K562 (cell line): ENCODE measurements around the gene TAF8. TPM values are rescaled to one million over a fixed set of nuclear protein-coding genes. Genes with fewer than 3 reads are reported as not detected.

Source experiments
- CBX1 ChIP-seq: sonication (generic); IDR thresholded peaks from 2 replicates; pipeline ENCODE4 v1.6.1; 2016; ENCODE audit warnings: antibody characterized with exemption, low read depth, mild to moderate bottlenecking
- CEBPZ ChIP-seq: fragments of 150-350 bp; IDR thresholded peaks from 2 replicates; pipeline ENCODE4 v1.6.1; 2014; ENCODE audit warnings: low read depth, mild to moderate bottlenecking, low read length, borderline replicate concordance
- GTF2B ChIP-seq: IDR thresholded peaks from 2 replicates; pipeline ENCODE4 v1.6.1; 2011; ENCODE audit not compliant: insufficient read length; ENCODE audit errors: extremely low read depth
- ID3 ChIP-seq, 2 experiments: fragments of 250-450 bp in 1 of 2; fragments of 450-650 bp in 1 of 2; sonication (Bioruptor Pico) in 1 of 2; IDR thresholded peaks; 2 replicates each; pipeline versions ENCODE4 v1.6.1 to v1.8.0; 2016 to 2021; ENCODE audit warnings: mild to moderate bottlenecking in 2 of 2, moderate library complexity in 2 of 2, missing compliant biosample characterization in 1 of 2, missing genetic modification characterization in 1 of 2
- MAZ ChIP-seq, 2 experiments: fragments of 450-650 bp in 1 of 2; sonication (generic) in 1 of 2; formaldehyde crosslinking; IDR thresholded peaks in 1 of 2; conservative IDR thresholded peaks in 1 of 2; 2 replicates each; pipeline versions ENCODE4 v1.4.0 to v1.5.0; 2020; ENCODE audit warnings: mild to moderate bottlenecking in 1 of 2, missing genetic modification reagents in 1 of 2
- MYC ChIP-seq, 2 experiments: fragments of 250-450 bp in 1 of 2; sonication (Bioruptor Pico) in 1 of 2; IDR thresholded peaks; 2 replicates each; pipeline versions ENCODE4 v1.5.1 to v1.6.1; 2012 to 2021; ENCODE audit warnings: low read depth in 2 of 2, borderline replicate concordance in 1 of 2, improper control_type of control experiment in 1 of 2, low read length in 1 of 2, mild to moderate bottlenecking in 1 of 2, moderate library complexity in 1 of 2
- NFYB ChIP-seq: IDR thresholded peaks from 2 replicates; pipeline ENCODE4 v1.6.1; 2011; ENCODE audit warnings: mild to moderate bottlenecking, moderate library complexity; ENCODE audit not compliant: insufficient read length; ENCODE audit errors: extremely low read depth
- PHF20 ChIP-seq: fragments of 450-650 bp; IDR thresholded peaks from 2 replicates; pipeline ENCODE4 v1.6.1; 2018; ENCODE audit not compliant: partially characterized antibody
- RBBP5 ChIP-seq: fragments of 200-600 bp; sonication (generic); IDR thresholded peaks from 2 replicates; pipeline ENCODE4 v1.6.1; 2012; ENCODE audit warnings: borderline replicate concordance, mild to moderate bottlenecking, low read length, control low read depth, inconsistent platforms; ENCODE audit not compliant: insufficient read depth, poor library complexity, severe bottlenecking
- TSC22D4 ChIP-seq: fragments of 450-650 bp; IDR thresholded peaks from 2 replicates; pipeline ENCODE4 v1.6.1; 2016; ENCODE audit warnings: missing genetic modification characterization, missing biosample characterization, control low read depth
- XRCC5 ChIP-seq: fragments of 200-400 bp; formaldehyde crosslinking; IDR thresholded peaks from 2 replicates; pipeline ENCODE4 v1.6.1; 2017; ENCODE audit warnings: low read depth, mild to moderate bottlenecking, low read length
- ZBTB11 ChIP-seq, 3 experiments: fragments of 200-800 bp in 1 of 3; fragments of 250-450 bp in 1 of 3; fragments of 450-650 bp in 1 of 3; sonication (Bioruptor Pico) in 1 of 3; sonication (Bioruptor generic) in 1 of 3; formaldehyde crosslinking in 1 of 3; IDR thresholded peaks; 2 replicates each; pipeline versions ENCODE4 v1.6.1 to v1.8.0; 2016 to 2022; ENCODE audit warnings: mild to moderate bottlenecking in 2 of 3, missing genetic modification characterization in 2 of 3, missing compliant biosample characterization in 1 of 3, moderate library complexity in 1 of 3
- ZC3H11A ChIP-seq: IDR thresholded peaks from 2 replicates; pipeline ENCODE4 v1.6.1; 2012; ENCODE audit warnings: low read depth, low read length, improper control_type of control experiment
- ZEB2 ChIP-seq: fragments of 450-650 bp; IDR thresholded peaks from 2 replicates; pipeline ENCODE4 v1.6.1; 2016
- ZNF311 ChIP-seq: fragments of 250-450 bp; sonication (Bioruptor Pico); IDR thresholded peaks from 2 replicates; pipeline ENCODE4 v1.4.0; 2020; ENCODE audit warnings: mild to moderate bottlenecking, moderate library complexity
- ZNF354B ChIP-seq: fragments of 250-450 bp; sonication (Bioruptor Pico); IDR thresholded peaks from 2 replicates; pipeline ENCODE4 v1.4.0; 2020
- polyA plus RNA-seq, 8 experiments: library from polyadenylated mRNA; depleted of rRNA in 4 of 8; stranded (reverse) in 5 of 8; unstranded in 3 of 8; fragments of >200 nt; fragmentation: Nextera tagmentation in 2 of 8; fragmentation: Illumina TruSeq in 1 of 8; extraction: Ambion mirVana in 2 of 8; extraction: Trizol in 1 of 8; gene quantifications; 2 replicates each; pipeline versions ENCODE4 v1.2.1 to v1.2.3, GENCODE V29; 2011 to 2014; ENCODE audit warnings: inconsistent platforms in 1 of 8, missing spikeins in 1 of 8
- total RNA-seq, 7 experiments: library from RNA; depleted of rRNA in 6 of 7; stranded (reverse); fragments of >200 nt in 6 of 7; fragmentation: Illumina TruSeq in 2 of 7; extraction: Trizol in 2 of 7; gene quantifications; 2 replicates each; pipeline versions ENCODE4 v1.2.1 to v1.2.3, GENCODE V29; 2011 to 2021; ENCODE audit warnings: low replicate concordance in 1 of 7

The TAF8 gene
- total and polyA plus RNA-seq, 9 of the 15 experiments (the other 6 are each of a cell fraction or from before 2014, with no cell fraction given), result 29.4 to 84.0 (median 52.6) TPM

GRCh38 chr6:42017021-42017643, 33.2 kb upstream of the TAF8 start (continued):
- TF ChIP-seq ZBTB11 (CRISPR knock-in tag; IDR thresholded peaks at IDR 0.05) (peak in 2 of 3 experiments; percentile 16 to 90; a peak in 2 of 6 replicates), CBX1 (peak; percentile 65; the same call in 1 of the 2 replicates), ZNF354B (CRISPR knock-in tag) (0 out of 2 replicates have a peak, but pooled peaks have one; percentile 2), MYC (IDR thresholded peaks at IDR 0.05; ENCODE audit: low read depth, low read length) (peak; percentile 53; the same call in 1 of the 2 replicates), MYC (CRISPR knock-in tag; IDR thresholded peaks at IDR 0.05; ENCODE audit: borderline replicate concordance, low read depth) (no peak), ZC3H11A (no peak), PHF20 (peak; percentile 46), TSC22D4 (tag) (no peak), MAZ (CRISPR knock-in tag; conservative IDR thresholded peaks at IDR 0.05 in 1 of 2, IDR thresholded peaks at IDR 0.05 in 1 of 2) (peak; percentile 76 to 94), NFYB (no peak), GTF2B (no peak), XRCC5 (peak; percentile 83), ZNF311 (CRISPR knock-in tag) (peak; percentile 82), ZEB2 (peak; percentile 76), RBBP5 (peak; percentile 43), ID3 (CRISPR knock-in tag; IDR thresholded peaks at IDR 0.05) (no peak), ID3 (tag; IDR thresholded peaks at IDR 0.05) (peak; percentile 95), CEBPZ (no peak)
